Endodermal cell (in vitro differentiated cells): Measurements from ENCODE around the gene IGSF9B. TPM values are rescaled to one million over a fixed set of nuclear protein-coding genes. Genes with fewer than 3 reads are reported as not detected.

Experiments
- DNase-seq: peaks from one replicate; pipeline ENCODE4 v3.0.0-alpha.2; 2017
- H3K27ac ChIP-seq: 2 replicates; pipeline ENCODE4 v1.5.1; 2013; ENCODE audit warnings: mild to moderate bottlenecking, low read depth, low read length, moderate library complexity
- H3K27me3 ChIP-seq: 2 replicates; pipeline ENCODE4 v1.6.1; 2013; ENCODE audit warnings: mild to moderate bottlenecking, low read length, moderate library complexity; ENCODE audit not compliant: insufficient read depth, control insufficient read depth, poor library complexity, severe bottlenecking
- H3K36me3 ChIP-seq: 2 replicates; pipeline ENCODE4 v1.7.0; 2013; ENCODE audit warnings: mild to moderate bottlenecking, low read length, moderate library complexity; ENCODE audit not compliant: control insufficient read depth, insufficient read depth
- H3K4me1 ChIP-seq: one replicate; pipeline ENCODE4 v1.7.0; 2013; ENCODE audit warnings: low read length; ENCODE audit not compliant: control insufficient read depth, insufficient read depth
- H3K4me3 ChIP-seq: 2 replicates; pipeline ENCODE4 v1.5.1; 2013; ENCODE audit warnings: mild to moderate bottlenecking, low read length, moderate library complexity
- H3K9ac ChIP-seq: 2 replicates; pipeline ENCODE4 v1.6.1; 2013; ENCODE audit warnings: mild to moderate bottlenecking, low read length, moderate library complexity; ENCODE audit not compliant: poor library complexity, severe bottlenecking; ENCODE audit errors: extremely low read depth
- H3K9me3 ChIP-seq: 2 replicates; pipeline ENCODE4 v1.6.1; 2013; ENCODE audit warnings: mild to moderate bottlenecking, low read length, moderate library complexity; ENCODE audit not compliant: control insufficient read depth
- H3K27ac Mint-ChIP-seq: 2 replicates; pipeline ENCODE4 v1.8.0; 2020; ENCODE audit warnings: mixed read lengths
- H3K27me3 Mint-ChIP-seq: 2 replicates; pipeline ENCODE4 v1.8.0; 2021; ENCODE audit warnings: mild to moderate bottlenecking, mixed read lengths; ENCODE audit not compliant: insufficient read depth
- H3K36me3 Mint-ChIP-seq: 2 replicates; pipeline ENCODE4 v1.8.0; 2020; ENCODE audit warnings: low read depth, mixed read lengths
- H3K4me1 Mint-ChIP-seq: 2 replicates; pipeline ENCODE4 v1.8.0; 2020; ENCODE audit warnings: mixed read lengths
- H3K4me3 Mint-ChIP-seq: 2 replicates; pipeline ENCODE4 v1.8.0; 2020; ENCODE audit warnings: mild to moderate bottlenecking, moderate library complexity, mixed read lengths
- H3K9me3 Mint-ChIP-seq: 2 replicates; pipeline ENCODE4 v1.8.0; 2020; ENCODE audit warnings: mild to moderate bottlenecking, mixed read lengths
- WGBS, 2 experiments: methylation state at CpG; one replicate each; pipeline versions ENCODE4 v1.1.5 to v1.1.7; 2013; ENCODE audit warnings: missing lambda C conversion rate in 2 of 2, mixed read lengths in 1 of 2; ENCODE audit not compliant: insufficient coverage in 1 of 2, insufficient read length in 1 of 2; 5-methylcytosine and 5-hydroxymethylcytosine counted together
- total RNA-seq, 2 donors: library from RNA; stranded (reverse); fragmentation: NEBNext Ultra II Directional in 1 of 2; extraction: Animal tissue kit (Norgen Biotek cat#: 25700) in 1 of 2; gene quantifications; 2 replicates in 1 of 2; 3 replicates in 1 of 2; pipeline ENCODE4 v1.2.1, GENCODE V29; 2021
- TF ChIP-seq, protein P1 (sequence below): fragments of 200-600 bp; sonication (generic); conservative IDR thresholded peaks from 2 replicates; pipeline ENCODE4 v1.5.0; 2021; ENCODE audit warnings: antibody characterized with exemption, mild to moderate bottlenecking

The IGSF9B gene
- total RNA-seq, 2 donors from 2014 or later, result 14.1 to 23.0 TPM

DNA sequence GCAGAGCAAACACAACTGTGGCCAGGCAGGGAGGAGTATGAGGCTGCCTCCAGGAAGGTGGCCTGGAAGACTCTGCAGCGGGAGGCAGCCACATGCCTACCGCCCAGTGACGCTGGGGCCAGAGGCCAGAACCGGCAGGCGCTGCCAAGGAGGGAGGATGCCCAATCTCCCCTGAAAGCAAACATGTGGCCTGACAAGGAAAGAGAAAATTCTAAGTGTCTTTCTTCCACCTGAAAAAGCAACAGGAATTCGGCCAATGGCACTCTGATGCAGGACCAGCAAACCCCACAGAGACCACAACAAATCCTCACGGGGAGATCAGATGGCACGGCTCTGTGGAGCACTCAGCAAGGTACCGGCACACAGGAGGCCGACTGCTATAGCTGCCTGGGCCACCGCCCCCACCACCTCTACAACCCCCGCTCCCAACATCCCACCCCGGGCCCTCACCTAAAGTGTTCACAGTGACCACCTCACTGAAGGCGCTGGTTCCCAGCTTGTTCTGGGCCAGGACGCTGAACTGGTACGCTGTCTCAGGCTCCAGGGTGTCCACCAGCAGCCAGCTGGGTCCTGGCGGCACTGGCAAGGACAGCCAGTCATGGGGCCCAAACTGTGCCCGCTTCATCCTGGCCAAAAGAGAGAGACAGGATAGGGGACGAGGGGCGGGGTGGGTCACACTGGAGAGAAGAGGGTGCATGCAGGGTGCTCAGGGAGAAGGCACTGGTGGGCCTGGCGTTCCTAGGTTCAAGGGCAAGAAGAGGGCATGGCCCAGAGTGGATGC is 30.1 kb downstream of the IGSF9B start:
- Mint-ChIP-seq H3K27me3 (no peaks in the 10 kb centered on the region), H3K9me3 (no peaks in the 10 kb centered on the region), H3K4me1 (peaks cover 3% of the 10 kb centered on the region), H3K27ac (no peak overlapping the region), H3K36me3 (peaks cover 20% of the 10 kb centered on the region), H3K4me3 (no peak overlapping the region)
- Histone ChIP-seq H3K4me3 (no peak overlapping the region), H3K9me3 (no peaks in the 10 kb centered on the region), H3K4me1 (no peaks in the 10 kb centered on the region), H3K27ac (no peak overlapping the region), H3K27me3 (no peaks in the 10 kb centered on the region), H3K36me3 (no peaks in the 10 kb centered on the region), H3K9ac (no peak overlapping the region)
- 94 to 97% methylated on average over 16 to 21 of the region's 21 CpGs for WGBS, 2 experiments
- DNase-seq, result no peak
- TF ChIP-seq, protein P1, sequence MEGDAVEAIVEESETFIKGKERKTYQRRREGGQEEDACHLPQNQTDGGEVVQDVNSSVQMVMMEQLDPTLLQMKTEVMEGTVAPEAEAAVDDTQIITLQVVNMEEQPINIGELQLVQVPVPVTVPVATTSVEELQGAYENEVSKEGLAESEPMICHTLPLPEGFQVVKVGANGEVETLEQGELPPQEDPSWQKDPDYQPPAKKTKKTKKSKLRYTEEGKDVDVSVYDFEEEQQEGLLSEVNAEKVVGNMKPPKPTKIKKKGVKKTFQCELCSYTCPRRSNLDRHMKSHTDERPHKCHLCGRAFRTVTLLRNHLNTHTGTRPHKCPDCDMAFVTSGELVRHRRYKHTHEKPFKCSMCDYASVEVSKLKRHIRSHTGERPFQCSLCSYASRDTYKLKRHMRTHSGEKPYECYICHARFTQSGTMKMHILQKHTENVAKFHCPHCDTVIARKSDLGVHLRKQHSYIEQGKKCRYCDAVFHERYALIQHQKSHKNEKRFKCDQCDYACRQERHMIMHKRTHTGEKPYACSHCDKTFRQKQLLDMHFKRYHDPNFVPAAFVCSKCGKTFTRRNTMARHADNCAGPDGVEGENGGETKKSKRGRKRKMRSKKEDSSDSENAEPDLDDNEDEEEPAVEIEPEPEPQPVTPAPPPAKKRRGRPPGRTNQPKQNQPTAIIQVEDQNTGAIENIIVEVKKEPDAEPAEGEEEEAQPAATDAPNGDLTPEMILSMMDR, result no peak

DNA sequence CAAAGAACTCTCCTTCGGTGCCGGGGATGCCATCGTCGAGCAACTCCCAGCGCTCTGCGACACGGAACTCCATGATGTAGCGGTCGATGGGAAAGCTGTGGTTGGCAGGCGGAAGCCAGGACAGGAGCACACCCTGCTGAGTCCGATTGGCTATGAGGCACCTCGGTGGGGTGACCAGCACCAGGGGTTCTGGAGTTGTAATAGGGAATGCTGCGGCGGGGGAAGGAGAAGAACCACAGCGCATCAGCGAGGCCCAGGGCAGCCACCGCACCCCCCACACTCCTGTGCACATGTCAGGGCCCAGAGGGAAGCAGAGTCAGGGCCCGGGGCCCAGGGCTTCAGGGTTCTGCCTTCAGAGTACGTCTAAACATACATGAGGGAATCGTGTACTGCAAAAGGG is 31.0 kb downstream of the IGSF9B start:
- Mint-ChIP-seq H3K27me3 (no peaks in the 10 kb centered on the region), H3K9me3 (no peaks in the 10 kb centered on the region), H3K36me3 (peaks cover 26% of the 10 kb centered on the region), H3K4me1 (peaks cover 3% of the 10 kb centered on the region), H3K4me3 (no peak overlapping the region), H3K27ac (no peak overlapping the region)
- TF ChIP-seq, protein P1, result no peak
- Histone ChIP-seq H3K9me3 (no peaks in the 10 kb centered on the region), H3K27me3 (no peaks in the 10 kb centered on the region), H3K27ac (no peak overlapping the region), H3K9ac (no peak overlapping the region), H3K36me3 (no peaks in the 10 kb centered on the region), H3K4me1 (no peaks in the 10 kb centered on the region), H3K4me3 (no peak overlapping the region)
- 94 to 95% methylated on average over 13 to 20 of the region's 20 CpGs for WGBS, 2 experiments
- no peak for DNase-seq

DNA sequence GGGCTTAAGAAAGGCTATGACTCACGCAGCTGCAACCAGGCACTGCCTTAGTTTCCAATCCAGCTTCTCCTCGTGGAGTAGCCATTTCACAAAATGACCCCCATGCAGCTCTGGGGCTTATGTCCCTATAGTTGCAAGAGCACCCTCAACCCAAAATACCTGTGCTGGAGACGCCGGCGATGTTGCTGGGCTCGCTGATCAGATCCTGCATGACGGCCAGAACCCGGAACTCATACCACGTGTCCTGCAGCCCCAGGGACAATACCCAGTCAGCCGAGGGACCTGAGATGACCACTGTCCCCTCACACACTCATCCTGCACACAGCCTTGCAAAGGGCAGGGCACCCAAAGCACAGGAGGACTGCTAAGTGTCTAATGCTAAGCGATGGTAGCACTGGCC is 32.1 kb downstream of the IGSF9B start:
- WGBS, 2 experiments, result 92 to 97% methylated on average over 10 to 11 of the region's 11 CpGs
- no peaks in the 10 kb centered on the region for H3K4me1 ChIP-seq
- H3K9ac ChIP-seq, result no peak overlapping the region
- H3K27me3 ChIP-seq, result no peaks in the 10 kb centered on the region
- no peak overlapping the region for H3K4me3 Mint-ChIP-seq
- TF ChIP-seq, protein P1, result no peak
- H3K36me3 ChIP-seq, result no peaks in the 10 kb centered on the region
- no peak overlapping the region for H3K4me3 ChIP-seq
- no peaks in the 10 kb centered on the region for H3K9me3 ChIP-seq
- no peak for DNase-seq
- no peak overlapping the region for H3K27ac Mint-ChIP-seq
- peaks cover 24% of the 10 kb centered on the region for H3K36me3 Mint-ChIP-seq
- H3K27ac ChIP-seq, result no peak overlapping the region
- no peaks in the 10 kb centered on the region for H3K9me3 Mint-ChIP-seq
- H3K27me3 Mint-ChIP-seq, result no peaks in the 10 kb centered on the region
- H3K4me1 Mint-ChIP-seq, result peaks cover 3% of the 10 kb centered on the region
